Medulla oblongata (tissue), 1 donor: Measurements from ENCODE around the gene RAET1G.

Source experiments
- DNase-seq: peaks from one replicate; pipeline ENCODE4 v3.0.0-alpha.2; 2015; ENCODE audit errors: extremely low spot score

The RAET1G gene

GRCh38 chr6:149867876-149868640 lies 54.9 kb downstream of the RAET1G start:
- no peak for DNase-seq
